HEK293 (cell line): ENCODE results near the gene BLOC1S5.
A peak's percentile ranks its signal among the peaks of the same experiment; 100 is the strongest.

Experiments
- CTCF ChIA-PET: fragments of 350-600 bp; formaldehyde crosslinking; extraction: SDS; loops from one replicate; lab custom pipeline; 2021; ENCODE audit warnings: antibody characterized with exemption; lab: Yijun Ruan, JAX
- POLR2A ChIA-PET: fragments of 300-600 bp; formaldehyde crosslinking; extraction: SDS; loops from one replicate; lab custom pipeline; 2020; ENCODE audit warnings: antibody characterized with exemption, inconsistent platforms; lab: Yijun Ruan, JAX
- H3K27ac ChIP-seq: fragments of 200-500 bp; sonication (Bioruptor generic); 2 replicates; pipeline ENCODE4 v1.5.1; 2014; ENCODE audit warnings: low read depth, low read length, control low read depth, inconsistent platforms; ENCODE audit errors: extremely low read depth
- H3K36me3 ChIP-seq, 2 experiments: fragments of 200-500 bp in 1 of 2; sonication (Bioruptor generic) in 1 of 2; 1 replicate in 1 of 2; 2 replicates in 1 of 2; pipeline ENCODE4 v1.5.1; 2014 to 2017; ENCODE audit warnings: inconsistent platforms in 2 of 2, low read length in 2 of 2; ENCODE audit not compliant: control insufficient read depth in 2 of 2, insufficient read depth in 1 of 2
- H3K4me1 ChIP-seq: fragments of 200-500 bp; sonication (Bioruptor generic); 2 replicates; pipeline ENCODE4 v1.5.1; 2014; ENCODE audit warnings: mild to moderate bottlenecking, low read length, inconsistent platforms; ENCODE audit not compliant: control insufficient read depth, insufficient read depth
- H3K4me3 ChIP-seq: 2 replicates; pipeline ENCODE4 v1.5.1; 2011; ENCODE audit warnings: low read depth, mild to moderate bottlenecking, control low read depth, low read length, moderate library complexity
- H3K9me3 ChIP-seq: fragments of 200-500 bp; sonication (Bioruptor generic); 2 replicates; pipeline ENCODE4 v1.5.1; 2014; ENCODE audit warnings: low read depth, low read length, inconsistent platforms; ENCODE audit not compliant: control insufficient read depth, insufficient read depth
- ELK4 ChIP-seq: IDR thresholded peaks from 2 replicates; pipeline ENCODE4 v1.6.1; 2011; ENCODE audit warnings: mild to moderate bottlenecking, low read depth, low read length, borderline replicate concordance
- FEZF1 ChIP-seq: fragments of 450-650 bp; formaldehyde crosslinking; IDR thresholded peaks from 2 replicates; pipeline ENCODE4 v1.5.1; 2016; ENCODE audit warnings: missing biosample characterization, missing genetic modification characterization
- GFI1B ChIP-seq: fragments of 450-650 bp; formaldehyde crosslinking; IDR thresholded peaks from 2 replicates; pipeline ENCODE4 v1.5.1; 2016; ENCODE audit warnings: missing biosample characterization, missing genetic modification characterization
- IKZF3 ChIP-seq: fragments of 450-650 bp; IDR thresholded peaks from 2 replicates; pipeline ENCODE4 v1.5.0; 2018; ENCODE audit warnings: missing biosample characterization, mild to moderate bottlenecking, missing genetic modification characterization, moderate library complexity
- YY1 ChIP-seq: fragments of 450-650 bp; formaldehyde crosslinking; IDR thresholded peaks from 2 replicates; pipeline ENCODE4 v1.5.1; 2018; ENCODE audit warnings: missing biosample characterization, missing genetic modification characterization
- ZBTB1 ChIP-seq: fragments of 450-650 bp; formaldehyde crosslinking; IDR thresholded peaks from 2 replicates; pipeline ENCODE4 v1.5.1; 2016; ENCODE audit warnings: missing biosample characterization, missing genetic modification characterization
- ZBTB8A ChIP-seq: fragments of 450-650 bp; formaldehyde crosslinking; IDR thresholded peaks from 2 replicates; pipeline ENCODE4 v1.5.1; 2016; ENCODE audit warnings: missing biosample characterization, missing genetic modification characterization
- ZFP3 ChIP-seq: fragments of 450-650 bp; formaldehyde crosslinking; IDR thresholded peaks from 2 replicates; pipeline ENCODE4 v1.5.1; 2016; ENCODE audit warnings: low read depth, missing biosample characterization, missing genetic modification characterization
- ZIC2 ChIP-seq: fragments of 450-650 bp; formaldehyde crosslinking; IDR thresholded peaks from 2 replicates; pipeline ENCODE4 v1.5.1; 2016; ENCODE audit warnings: missing biosample characterization, missing genetic modification characterization
- ZNF10 ChIP-seq: fragments of 450-650 bp; formaldehyde crosslinking; IDR thresholded peaks from 2 replicates; pipeline ENCODE4 v1.5.1; 2017; ENCODE audit warnings: missing biosample characterization, missing genetic modification characterization
- ZNF155 ChIP-seq: fragments of 450-650 bp; formaldehyde crosslinking; IDR thresholded peaks from 2 replicates; pipeline ENCODE4 v1.5.1; 2016; ENCODE audit warnings: missing biosample characterization, missing genetic modification characterization
- ZNF214 ChIP-seq: fragments of 450-650 bp; formaldehyde crosslinking; IDR thresholded peaks from 2 replicates; pipeline ENCODE4 v1.5.1; 2017; ENCODE audit warnings: missing biosample characterization, mild to moderate bottlenecking, missing genetic modification characterization, borderline replicate concordance
- ZNF341 ChIP-seq: fragments of 450-650 bp; formaldehyde crosslinking; IDR thresholded peaks from 2 replicates; pipeline ENCODE4; 2016; ENCODE audit warnings: low read depth, missing biosample characterization, missing genetic modification characterization
- ZNF398 ChIP-seq: fragments of 450-650 bp; formaldehyde crosslinking; IDR thresholded peaks from 2 replicates; pipeline ENCODE4 v1.5.1; 2017; ENCODE audit warnings: missing biosample characterization, missing genetic modification characterization
- ZNF510 ChIP-seq: fragments of 450-650 bp; formaldehyde crosslinking; IDR thresholded peaks from 2 replicates; pipeline ENCODE4 v1.5.1; 2018; ENCODE audit warnings: mild to moderate bottlenecking, missing genetic modification characterization, missing biosample characterization; ENCODE audit not compliant: insufficient replicate concordance
- ZNF513 ChIP-seq: fragments of 450-650 bp; IDR thresholded peaks from 2 replicates; pipeline ENCODE4 v1.5.1; 2018; ENCODE audit warnings: missing biosample characterization, missing genetic modification characterization
- ZNF585B ChIP-seq: fragments of 450-650 bp; formaldehyde crosslinking; IDR thresholded peaks from 2 replicates; pipeline ENCODE4 v1.5.1; 2016; ENCODE audit warnings: missing biosample characterization, missing genetic modification characterization
- ZNF658 ChIP-seq: fragments of 450-650 bp; formaldehyde crosslinking; IDR thresholded peaks from 2 replicates; pipeline ENCODE4; 2016; ENCODE audit warnings: missing biosample characterization, missing genetic modification characterization
- ZNF677 ChIP-seq: fragments of 450-650 bp; IDR thresholded peaks from 2 replicates; pipeline ENCODE4 v1.5.0; 2018; ENCODE audit warnings: missing biosample characterization, mild to moderate bottlenecking, missing genetic modification characterization, moderate library complexity
- ZNF76 ChIP-seq: fragments of 450-650 bp; formaldehyde crosslinking; IDR thresholded peaks from 2 replicates; pipeline ENCODE4; 2016; ENCODE audit warnings: low read depth, missing biosample characterization, missing genetic modification characterization, borderline replicate concordance
- ZNF776 ChIP-seq: fragments of 450-650 bp; formaldehyde crosslinking; IDR thresholded peaks from 2 replicates; pipeline ENCODE4 v1.5.0; 2017; ENCODE audit warnings: missing biosample characterization, missing genetic modification characterization, borderline replicate concordance
- TF ChIP-seq, protein P1 (sequence below): sonication (generic); formaldehyde crosslinking; IDR thresholded peaks from 2 replicates; pipeline ENCODE4 v1.8.1; 2022; ENCODE audit warnings: mild to moderate bottlenecking, moderate library complexity, missing genetic modification reagents

The BLOC1S5 gene

GRCh38 chr6:8110117-8110721 is 46.0 kb upstream of the BLOC1S5 start:
- Histone ChIP-seq H3K27ac (no peak overlapping the region), H3K4me3 (no peak overlapping the region), H3K9me3 (no peaks in the 10 kb centered on the region), H3K4me1 (no peaks in the 10 kb centered on the region), H3K36me3 (no peaks in the 10 kb centered on the region)
- TF ChIP-seq GFI1B: no peak
- no peak for TF ChIP-seq FEZF1 (tag by site-specific recombination)
- TF ChIP-seq ZNF510: no peak
- no peak for TF ChIP-seq ZNF585B (tag by site-specific recombination)
- TF ChIP-seq ZNF776 (tag by site-specific recombination): no peak
- no peak for TF ChIP-seq ZNF155 (tag by site-specific recombination)
- no peak for TF ChIP-seq IKZF3 (tag by site-specific recombination)
- TF ChIP-seq YY1 (tag by site-specific recombination): no peak
- no peak for TF ChIP-seq ZNF398 (tag by site-specific recombination)
- no peak for TF ChIP-seq ZIC2
- no peak for TF ChIP-seq ELK4
- no peak for TF ChIP-seq ZBTB8A (tag by site-specific recombination)
- TF ChIP-seq ZNF76 (tag by site-specific recombination): no peak
- TF ChIP-seq ZNF214 (tag by site-specific recombination): no peak
- no peak for TF ChIP-seq ZFP3 (tag by site-specific recombination)
- TF ChIP-seq ZBTB1 (tag by site-specific recombination): no peak
- ChIA-PET CTCF (interaction anchor here (0.6 kb wide), 1 partner anchor 37 kb away, joined by 3 read pairs; no protein-coding TSS in a partner anchor), POLR2A (interaction anchor here (0.7 kb wide), 1 partner anchor 41 kb away, joined by 4 read pairs; no protein-coding TSS in a partner anchor)

DNA sequence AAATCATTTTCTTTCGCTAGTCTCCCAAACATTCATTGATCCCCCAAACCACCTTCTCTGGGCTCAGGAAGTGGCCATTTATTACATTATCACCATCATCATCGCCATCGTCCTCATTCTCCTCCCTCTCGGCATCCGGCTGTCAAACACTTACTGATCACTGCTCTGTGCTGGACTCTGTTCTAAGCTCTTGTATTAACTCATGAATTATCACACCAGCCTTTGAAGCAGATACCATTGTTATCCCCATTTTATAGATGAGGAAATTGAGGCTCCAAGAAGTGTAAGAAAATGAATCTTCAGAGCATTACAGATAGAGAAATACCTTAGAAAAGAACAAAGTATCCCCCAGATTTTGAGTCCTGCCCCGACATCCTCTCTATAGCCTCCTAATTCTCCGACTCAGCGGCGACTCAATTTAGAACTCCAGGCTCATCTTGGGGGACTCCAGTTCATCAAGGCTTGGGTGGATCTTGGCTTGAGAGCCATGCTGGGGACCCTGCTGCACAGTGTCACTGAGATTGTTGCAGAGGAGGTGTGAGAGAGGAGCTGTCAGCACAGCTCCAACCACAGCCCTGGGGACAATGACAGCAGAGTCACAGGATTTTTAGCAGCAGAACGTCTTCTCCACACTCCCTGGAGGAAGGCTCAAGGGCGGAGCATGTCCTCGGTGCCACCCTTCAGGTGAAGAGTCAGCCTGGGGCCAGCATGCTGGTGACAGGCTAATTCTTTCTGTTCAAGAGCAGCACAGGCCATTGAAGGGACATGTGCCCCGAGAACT is 44.8 kb upstream of the BLOC1S5 start:
- H3K36me3 ChIP-seq: no peaks in the 10 kb centered on the region
- CTCF ChIA-PET: no interaction called here
- POLR2A ChIA-PET: no interaction called here
- H3K27ac ChIP-seq: no peak overlapping the region
- no peaks in the 10 kb centered on the region for H3K9me3 ChIP-seq
- H3K4me3 ChIP-seq: no peak overlapping the region
- H3K4me1 ChIP-seq: no peaks in the 10 kb centered on the region
- TF ChIP-seq ZNF677 (tag by site-specific recombination): no peak
- no peak for TF ChIP-seq ZNF10 (tag by site-specific recombination)
- TF ChIP-seq, protein P1, sequence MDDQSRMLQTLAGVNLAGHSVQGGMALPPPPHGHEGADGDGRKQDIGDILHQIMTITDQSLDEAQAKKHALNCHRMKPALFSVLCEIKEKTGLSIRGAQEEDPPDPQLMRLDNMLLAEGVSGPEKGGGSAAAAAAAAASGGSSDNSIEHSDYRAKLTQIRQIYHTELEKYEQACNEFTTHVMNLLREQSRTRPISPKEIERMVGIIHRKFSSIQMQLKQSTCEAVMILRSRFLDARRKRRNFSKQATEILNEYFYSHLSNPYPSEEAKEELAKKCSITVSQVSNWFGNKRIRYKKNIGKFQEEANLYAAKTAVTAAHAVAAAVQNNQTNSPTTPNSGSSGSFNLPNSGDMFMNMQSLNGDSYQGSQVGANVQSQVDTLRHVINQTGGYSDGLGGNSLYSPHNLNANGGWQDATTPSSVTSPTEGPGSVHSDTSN (CRISPR knock-in tag): no peak
- no peak for TF ChIP-seq ZNF341
- no peak for TF ChIP-seq ZNF658 (tag by site-specific recombination)
- 0 out of 2 replicates have a peak, but pooled peaks have one; percentile 27 for TF ChIP-seq ZNF513 (tag by site-specific recombination)
